ENCODE measurements around the gene RNU5B-1. TPM values are rescaled to one million over a fixed set of nuclear protein-coding genes. Genes with fewer than 3 reads are reported as not detected.

The RNU5B-1 gene
- total RNA-seq, 2 experiments from 2014 or later = 19.9 TPM; not detected in 1

DNA sequence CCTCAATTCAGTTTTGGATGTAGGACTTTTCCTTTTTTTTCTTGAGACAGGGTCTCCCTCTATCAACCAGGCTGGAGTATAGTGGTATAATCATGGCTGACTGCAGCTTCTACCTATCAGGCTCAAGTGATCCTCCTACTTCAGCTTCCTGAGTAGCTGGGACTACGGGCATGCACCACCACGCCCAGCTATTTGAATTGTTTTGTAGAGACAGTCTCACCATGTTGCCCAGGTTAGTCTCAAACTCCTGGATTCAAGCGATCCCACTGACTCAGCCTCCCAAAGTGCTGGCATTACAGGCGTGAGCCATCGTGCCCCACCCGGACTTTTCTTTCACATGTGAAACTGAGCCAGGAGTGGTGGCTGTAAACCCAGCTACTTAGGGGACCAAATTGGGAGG is 3.5 kb downstream of the RNU5B-1 start:
- ChIA-PET POLR2A (interaction anchor here (0.6 kb wide), 1 partner anchor 509 kb away, joined by 3 read pairs; no protein-coding TSS in a partner anchor), CTCF (interaction anchor here (1.8 kb wide), 1 partner anchor 10 kb away, joined by 11 read pairs; no protein-coding TSS in a partner anchor)
- no peak for DNase-seq
- Mint-ChIP-seq H3K36me3 (ENCODE audit: low read depth) (no peaks in the 10 kb centered on the region), H3K27me3 (ENCODE audit: low read depth) (no peaks in the 10 kb centered on the region), H3K4me3 (no peak overlapping the region), H3K9me3 (ENCODE audit: insufficient read depth) (no peaks in the 10 kb centered on the region), H3K4me1 (ENCODE audit: low read depth) (peaks cover 27% of the 10 kb centered on the region), H3K27ac (no peak overlapping the region)
- ATAC-seq = no peak

GRCh38 chr15:65309882-65310418 is 5.5 kb downstream of the RNU5B-1 start:
- Mint-ChIP-seq H3K9me3 (ENCODE audit: insufficient read depth) (no peaks in the 10 kb centered on the region), H3K4me3 (no peak overlapping the region), H3K4me1 (ENCODE audit: low read depth) (peaks cover 16% of the 10 kb centered on the region), H3K36me3 (ENCODE audit: low read depth) (no peaks in the 10 kb centered on the region), H3K27ac (no peak overlapping the region), H3K27me3 (ENCODE audit: low read depth) (no peaks in the 10 kb centered on the region)
- CTCF ChIA-PET = no interaction called here
- DNase-seq (no peak), ATAC-seq (no peak)
- POLR2A ChIA-PET = no interaction called here

DNA sequence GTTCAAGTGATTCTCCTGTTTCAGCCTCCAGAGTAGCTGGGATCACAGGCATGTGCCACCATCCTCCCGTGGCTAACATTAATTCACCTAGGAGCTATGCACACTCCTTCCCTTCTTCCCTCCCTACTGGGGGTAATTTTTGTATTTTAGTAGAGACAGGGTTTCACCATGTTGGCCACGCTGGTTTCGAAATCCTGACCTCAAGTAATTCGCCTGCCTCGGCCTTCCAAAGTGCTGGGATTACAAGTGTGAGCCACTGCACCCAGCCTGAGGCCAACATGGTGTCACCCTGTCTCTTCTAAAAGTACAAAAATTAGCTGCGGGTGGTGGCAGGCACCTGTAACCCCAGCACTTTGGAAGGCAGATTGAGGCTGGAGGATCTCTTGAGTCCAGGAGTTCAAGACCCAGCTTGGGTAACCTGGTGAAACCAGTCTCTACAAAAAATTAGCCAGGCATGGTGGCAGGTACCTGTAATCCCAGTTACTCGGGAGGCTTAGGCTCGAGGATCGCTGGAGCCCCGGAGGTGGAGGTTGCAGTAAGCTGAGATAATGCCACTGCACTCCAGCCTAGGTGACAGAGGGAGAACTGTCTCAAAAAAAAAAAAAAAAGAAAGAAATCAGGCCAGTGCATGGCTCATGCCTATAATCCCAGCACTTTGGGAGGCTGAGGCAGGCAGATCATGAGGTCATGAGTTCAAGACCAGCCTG is 6.1 kb downstream of the RNU5B-1 start:
- ATAC-seq (no peak), DNase-seq (no peak)
- ChIA-PET CTCF (interaction anchor here (0.5 kb wide), 1 partner anchor 40 kb away, joined by 3 read pairs; no protein-coding TSS in a partner anchor), POLR2A (interaction anchor here (1.6 kb wide), 1 partner anchor 177 kb away, joined by 3 read pairs; the partner anchor contains the start of gene PDCD7)
- no peaks in the 10 kb centered on the region for H3K9me3 Mint-ChIP-seq (ENCODE audit: insufficient read depth)
- H3K4me1 Mint-ChIP-seq (ENCODE audit: low read depth) = peaks cover 11% of the 10 kb centered on the region
- no peak overlapping the region for H3K4me3 Mint-ChIP-seq
- no peaks in the 10 kb centered on the region for H3K36me3 Mint-ChIP-seq (ENCODE audit: low read depth)
- H3K27ac Mint-ChIP-seq = no peak overlapping the region
- H3K27me3 Mint-ChIP-seq (ENCODE audit: low read depth) = peaks cover 2% of the 10 kb centered on the region

DNA sequence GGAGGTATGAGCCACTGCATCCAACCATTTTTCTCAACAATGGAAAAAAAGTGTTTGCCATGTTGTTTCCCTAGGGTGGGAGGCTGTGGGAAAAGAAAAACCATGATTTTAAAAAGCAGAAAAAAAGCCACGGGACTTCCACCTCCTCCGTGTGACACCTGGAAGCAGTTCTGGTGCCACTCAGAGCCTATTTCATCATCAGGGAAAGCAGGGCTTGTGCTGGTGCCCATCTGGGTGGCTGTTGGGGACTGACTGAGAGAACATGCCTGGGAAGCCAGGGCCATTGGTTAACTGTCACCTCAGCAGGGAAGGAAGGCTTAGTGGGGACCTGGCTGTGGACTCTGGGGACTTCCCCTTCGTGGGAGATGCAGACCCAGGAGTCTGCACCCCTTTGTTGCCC is 7.3 kb downstream of the RNU5B-1 start:
- ChIA-PET POLR2A (interaction anchor here (1.6 kb wide), 1 partner anchor 178 kb away, joined by 3 read pairs; the partner anchor contains the start of gene PDCD7), CTCF (no interaction called here)
- Mint-ChIP-seq H3K4me1 (ENCODE audit: low read depth) (peaks cover under 1% of the 10 kb centered on the region), H3K27me3 (ENCODE audit: low read depth) (peaks cover 2% of the 10 kb centered on the region), H3K27ac (no peak overlapping the region), H3K4me3 (no peak overlapping the region), H3K36me3 (ENCODE audit: low read depth) (no peaks in the 10 kb centered on the region), H3K9me3 (ENCODE audit: insufficient read depth) (no peaks in the 10 kb centered on the region)
- DNase-seq (no peak), ATAC-seq (no peak)

DNA sequence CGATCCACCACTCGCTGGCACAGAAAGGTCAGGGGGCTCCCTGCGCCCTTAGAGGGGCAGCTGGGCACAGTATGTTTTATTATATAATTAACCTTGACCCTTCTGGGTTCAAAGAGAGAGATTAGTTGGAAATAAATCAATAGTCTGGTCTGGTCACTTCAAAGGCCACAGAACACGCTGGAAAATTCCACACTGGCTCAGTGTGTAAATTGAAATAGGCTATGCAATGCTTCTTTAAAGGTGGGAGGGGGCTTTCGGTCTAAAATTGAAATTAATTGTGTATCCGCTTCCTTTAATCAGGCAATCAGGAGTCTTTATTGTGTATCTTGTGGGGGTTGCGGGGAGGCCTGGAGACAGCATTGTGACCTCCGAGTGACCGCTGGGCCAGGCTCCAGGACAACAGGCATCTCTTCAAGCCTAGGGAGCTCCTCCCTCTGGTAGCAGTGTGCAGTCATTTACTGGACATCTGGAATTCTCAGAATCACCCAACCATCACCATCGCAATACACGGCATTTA is 8.0 kb downstream of the RNU5B-1 start:
- H3K27me3 Mint-ChIP-seq (ENCODE audit: low read depth) = peaks cover 2% of the 10 kb centered on the region
- H3K4me3 Mint-ChIP-seq = no peak overlapping the region
- H3K27ac Mint-ChIP-seq = no peak overlapping the region
- no peaks in the 10 kb centered on the region for H3K9me3 Mint-ChIP-seq (ENCODE audit: insufficient read depth)
- no peaks in the 10 kb centered on the region for H3K36me3 Mint-ChIP-seq (ENCODE audit: low read depth)
- CTCF ChIA-PET = no interaction called here
- POLR2A ChIA-PET = no interaction called here
- H3K4me1 Mint-ChIP-seq (ENCODE audit: low read depth) = no peaks in the 10 kb centered on the region
- ATAC-seq = no peak
- DNase-seq = no peak

- no peaks in the 10 kb centered on the region for H3K36me3 Mint-ChIP-seq (ENCODE audit: low read depth)
- POLR2A ChIA-PET = interaction anchor here (0.5 to 7.2 kb wide), 4 partner anchors 14 to 230 kb away, joined by 3 to 43 read pairs (median 4); partner anchors contain the start of gene RNU5B-1
- ATAC-seq (peak; percentile 99), DNase-seq (peak; percentile 82)
- H3K4me1 Mint-ChIP-seq (ENCODE audit: low read depth) = no peaks in the 10 kb centered on the region
- H3K27ac Mint-ChIP-seq = no peak overlapping the region
- no peaks in the 10 kb centered on the region for H3K9me3 Mint-ChIP-seq (ENCODE audit: insufficient read depth)
- no peak overlapping the region for H3K4me3 Mint-ChIP-seq
- CTCF ChIA-PET = interaction anchor here (0.7 to 5.5 kb wide), 12 partner anchors 11 to 535 kb away, joined by 3 to 78 read pairs (median 4); partner anchors contain the start of gene RNU5B-1
- peaks cover 14% of the 10 kb centered on the region for H3K27me3 Mint-ChIP-seq (ENCODE audit: low read depth)
Observed at GRCh38 chr15:65318870-65319356, 14.4 kb downstream of the RNU5B-1 start.

GRCh38 chr15:65323071-65323511 is 18.6 kb downstream of the RNU5B-1 start:
- ATAC-seq (no peak), DNase-seq (no peak)
- no peaks in the 10 kb centered on the region for H3K36me3 Mint-ChIP-seq (ENCODE audit: low read depth)
- POLR2A ChIA-PET = interaction anchor here (7.2 kb wide), 1 partner anchor 19 kb away, joined by 43 read pairs; the partner anchor contains the start of gene RNU5B-1
- peaks cover 16% of the 10 kb centered on the region for H3K27me3 Mint-ChIP-seq (ENCODE audit: low read depth)
- H3K4me3 Mint-ChIP-seq = no peak overlapping the region
- H3K27ac Mint-ChIP-seq = no peak overlapping the region
- H3K9me3 Mint-ChIP-seq (ENCODE audit: insufficient read depth) = no peaks in the 10 kb centered on the region
- H3K4me1 Mint-ChIP-seq (ENCODE audit: low read depth) = no peaks in the 10 kb centered on the region
- CTCF ChIA-PET = interaction anchor here (5.5 kb wide), 1 partner anchor 61 kb away, joined by 78 read pairs; no protein-coding TSS in a partner anchor

DNA sequence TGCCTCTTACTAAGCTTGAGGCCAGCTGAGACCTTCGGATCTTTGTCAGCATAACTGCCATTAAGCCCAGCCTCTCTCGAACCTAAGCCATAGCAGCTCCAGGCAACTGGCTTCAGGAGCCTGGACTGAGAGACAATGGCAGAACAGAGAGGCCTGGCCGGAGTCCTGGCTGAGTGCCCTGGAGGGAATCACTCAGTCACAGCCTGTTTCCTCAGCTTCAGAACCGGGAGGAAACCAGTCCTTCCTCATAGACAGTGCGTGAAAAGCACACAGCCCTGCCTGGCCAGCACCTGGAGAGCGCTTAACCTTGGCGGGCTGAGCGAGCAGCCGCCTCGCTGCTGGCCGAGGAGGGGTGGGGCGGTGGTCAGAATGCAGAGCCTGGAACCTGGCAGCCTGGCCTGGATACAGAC is 21.6 kb downstream of the RNU5B-1 start:
- Mint-ChIP-seq H3K9me3 (ENCODE audit: insufficient read depth) (no peaks in the 10 kb centered on the region), H3K4me1 (ENCODE audit: low read depth) (no peaks in the 10 kb centered on the region), H3K27ac (no peak overlapping the region), H3K4me3 (no peak overlapping the region), H3K36me3 (ENCODE audit: low read depth) (no peaks in the 10 kb centered on the region), H3K27me3 (ENCODE audit: low read depth) (peaks cover 9% of the 10 kb centered on the region)
- CTCF ChIA-PET = interaction anchor here (1.4 kb wide), 1 partner anchor 22 kb away, joined by 3 read pairs; the partner anchor contains the start of gene RNU5B-1
- no peak for ATAC-seq
- DNase-seq = no peak
- POLR2A ChIA-PET = interaction anchor here (2.8 kb wide), 1 partner anchor 21 kb away, joined by 9 read pairs; the partner anchor contains the start of gene RNU5B-1

DNA sequence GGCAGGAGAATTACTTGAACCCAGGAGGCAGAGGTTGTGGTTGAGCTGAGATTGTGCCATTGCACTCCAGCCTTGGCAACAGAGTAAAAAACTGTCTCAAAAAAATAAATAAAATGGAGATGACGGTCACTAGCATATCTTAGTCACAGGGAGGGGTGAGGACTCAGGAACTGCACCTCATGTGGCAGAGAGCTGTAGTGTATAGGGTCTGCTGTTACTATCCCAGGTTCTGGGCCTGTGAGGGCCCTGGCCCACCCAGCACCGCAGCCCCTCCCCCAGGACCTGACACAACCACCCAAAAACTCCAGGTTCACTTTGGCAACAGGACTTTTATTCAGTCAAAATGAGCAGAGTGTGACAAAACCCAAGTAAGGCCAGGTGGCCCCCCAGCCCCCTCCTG is 22.3 kb downstream of the RNU5B-1 start:
- Mint-ChIP-seq H3K9me3 (ENCODE audit: insufficient read depth) (no peaks in the 10 kb centered on the region), H3K4me3 (no peak overlapping the region)
- POLR2A ChIA-PET = interaction anchor here (2.8 kb wide), 1 partner anchor 22 kb away, joined by 9 read pairs; the partner anchor contains the start of gene RNU5B-1

GRCh38 chr15:65327651-65328393 is 23.3 kb downstream of the RNU5B-1 start:
- no peak for ATAC-seq
- no peaks in the 10 kb centered on the region for H3K9me3 Mint-ChIP-seq (ENCODE audit: insufficient read depth)
- H3K27me3 Mint-ChIP-seq (ENCODE audit: low read depth) = peaks cover 4% of the 10 kb centered on the region
- no peaks in the 10 kb centered on the region for H3K4me1 Mint-ChIP-seq (ENCODE audit: low read depth)
- no peak overlapping the region for H3K27ac Mint-ChIP-seq
- no peak overlapping the region for H3K4me3 Mint-ChIP-seq
- CTCF ChIA-PET = interaction anchor here (0.8 kb wide), 1 partner anchor 58 kb away, joined by 4 read pairs; no protein-coding TSS in a partner anchor
- DNase-seq = no peak
- POLR2A ChIA-PET = interaction anchor here (2.8 kb wide), 1 partner anchor 23 kb away, joined by 9 read pairs; the partner anchor contains the start of gene RNU5B-1
- no peaks in the 10 kb centered on the region for H3K36me3 Mint-ChIP-seq (ENCODE audit: low read depth)

More for the DNA sequence above, 22.3 kb downstream of the RNU5B-1 start:
- CTCF ChIA-PET = interaction anchor here (0.8 to 1.4 kb wide), 2 partner anchors 22 to 59 kb away, joined by 3 to 4 read pairs; partner anchors contain the start of gene RNU5B-1
- Mint-ChIP-seq H3K27me3 (ENCODE audit: low read depth) (peaks cover 7% of the 10 kb centered on the region), H3K36me3 (ENCODE audit: low read depth) (no peaks in the 10 kb centered on the region), H3K4me1 (ENCODE audit: low read depth) (no peaks in the 10 kb centered on the region), H3K27ac (no peak overlapping the region)
- ATAC-seq = no peak
- DNase-seq = no peak

Data from activated CD8-positive, alpha-beta T cell treated with anti-CD3 and anti-CD28 coated beads, Interleukin-2, amount 10 ng/mL, durations not matched to agents 7 days and 5 days (primary cell).